A549 (cell line): ENCODE data around the gene FBXL7.

Experiments
- BHLHE40 ChIP-seq: IDR thresholded peaks from 2 replicates; pipeline ENCODE4 v1.6.1; 2012; ENCODE audit warnings: low read depth, low read length, inconsistent platforms
- CTCF ChIP-seq: fragments of >200 bp; sonication (Bioruptor Twin); formaldehyde crosslinking; IDR thresholded peaks from 3 replicates; pipeline ENCODE4 v1.5.1; 2016
- ELK1 ChIP-seq: fragments of 150-350 bp; IDR thresholded peaks from 2 replicates; pipeline ENCODE4 v1.6.1; 2014; ENCODE audit warnings: low read depth, mild to moderate bottlenecking, low read length
- HOXA7 ChIP-seq: fragments of 250-450 bp; sonication (Bioruptor Pico); IDR thresholded peaks from 2 replicates; pipeline ENCODE4 v1.5.0; 2020; ENCODE audit warnings: mild to moderate bottlenecking, moderate library complexity
- JUN ChIP-seq, 2 experiments: fragments of >200 bp; sonication (Bioruptor Twin); formaldehyde crosslinking; IDR thresholded peaks; 2 replicates in 1 of 2; 3 replicates in 1 of 2; pipeline ENCODE4 v1.6.1; 2016 to 2017
- NR3C1 ChIP-seq: fragments of >200 bp; sonication (Bioruptor Twin); formaldehyde crosslinking; IDR thresholded peaks from 3 replicates; pipeline ENCODE4 v1.6.1; 2017
- POLR2A ChIP-seq: IDR thresholded peaks from 2 replicates; pipeline ENCODE4 v1.6.1; 2012; ENCODE audit warnings: mild to moderate bottlenecking, low read length
- RFX5 ChIP-seq: fragments of 450-650 bp; IDR thresholded peaks from 2 replicates; pipeline ENCODE4 v1.7.1; 2014; ENCODE audit warnings: antibody characterized with exemption, mild to moderate bottlenecking, moderate library complexity
- SMC3 ChIP-seq: fragments of >200 bp; sonication (Bioruptor Twin); formaldehyde crosslinking; IDR thresholded peaks from 3 replicates; pipeline ENCODE4 v1.6.1; 2018; ENCODE audit warnings: inconsistent platforms

- no peak for TF ChIP-seq BHLHE40
- no peak for TF ChIP-seq CTCF
- TF ChIP-seq POLR2A: no peak
- no peak for TF ChIP-seq SMC3
- TF ChIP-seq RFX5: no peak
- no peak for TF ChIP-seq NR3C1
- no peak for TF ChIP-seq JUN (IDR thresholded peaks at IDR 0.05)
- no peak for TF ChIP-seq ELK1
- TF ChIP-seq HOXA7 (CRISPR knock-in tag): no peak
Observed at GRCh38 chr5:15762668-15763067, 262.7 kb downstream of the FBXL7 start.
